KMS-11 (cell line): ENCODE results near the gene CCDC124.

Experiments
- H2AFZ ChIP-seq: fragments of 200-600 bp; sonication (generic); 2 replicates; pipeline ENCODE4 v1.6.1; 2016; ENCODE audit warnings: antibody characterized with exemption, mixed run types, low read depth
- H3K27ac ChIP-seq: fragments of 200-600 bp; sonication (generic); 2 replicates; pipeline ENCODE4 v1.6.1; 2016; ENCODE audit warnings: mild to moderate bottlenecking, mixed run types
- H3K27me3 ChIP-seq: fragments of 200-600 bp; sonication (generic); 2 replicates; pipeline ENCODE4 v1.6.1; 2017; ENCODE audit warnings: mild to moderate bottlenecking, low read depth, mixed run types, moderate library complexity; ENCODE audit not compliant: insufficient read depth
- H3K36me3 ChIP-seq: fragments of 200-600 bp; sonication (generic); 2 replicates; pipeline ENCODE4 v1.6.1; 2017; ENCODE audit warnings: mild to moderate bottlenecking, mixed run types; ENCODE audit not compliant: insufficient read depth
- H3K4me1 ChIP-seq: fragments of 200-600 bp; sonication (generic); 2 replicates; pipeline ENCODE4 v1.6.1; 2016; ENCODE audit warnings: mild to moderate bottlenecking, low read depth, mixed run types; ENCODE audit not compliant: poor library complexity, severe bottlenecking
- H3K4me2 ChIP-seq: fragments of 200-600 bp; sonication (generic); 2 replicates; pipeline ENCODE4 v1.7.0; 2016; ENCODE audit warnings: mild to moderate bottlenecking, mixed run types
- H3K4me3 ChIP-seq: fragments of 200-600 bp; sonication (generic); IDR thresholded peaks from 2 replicates; pipeline ENCODE4 v1.6.1; 2017; ENCODE audit warnings: low read depth, low read length, mixed read lengths; ENCODE audit not compliant: insufficient read depth
- H3K79me2 ChIP-seq: fragments of 200-600 bp; sonication (generic); 2 replicates; pipeline ENCODE4 v1.6.1; 2016; ENCODE audit warnings: low read depth, mixed run types; ENCODE audit not compliant: insufficient read depth
- H3K9ac ChIP-seq: fragments of 200-600 bp; sonication (generic); 2 replicates; pipeline ENCODE4 v1.6.1; 2016; ENCODE audit warnings: mild to moderate bottlenecking, mixed run types
- H4K20me1 ChIP-seq: fragments of 200-600 bp; sonication (generic); 2 replicates; pipeline ENCODE4 v1.6.1; 2016; ENCODE audit warnings: mild to moderate bottlenecking, mixed run types; ENCODE audit not compliant: insufficient read depth
- CTCF ChIP-seq: fragments of 200-600 bp; sonication (generic); conservative IDR thresholded peaks from 2 replicates; pipeline ENCODE4 v1.6.1; 2017; ENCODE audit warnings: low read depth, mild to moderate bottlenecking, antibody characterized with exemption, low read length, moderate library complexity, mixed read lengths

The CCDC124 gene

GRCh38 chr19:17948931-17949930 is 16.4 kb downstream of the CCDC124 start:
- Histone ChIP-seq H3K27me3 (peaks cover 60% of the 10 kb centered on the region), H3K9ac (no peak overlapping the region), H3K36me3 (no peaks in the 10 kb centered on the region), H3K79me2 (no peaks in the 10 kb centered on the region), H3K4me2 (peak overlapping the region; percentile 53), H3K4me1 (peaks cover 52% of the 10 kb centered on the region), H2AFZ (no peak overlapping the region), H3K27ac (no peak overlapping the region), H4K20me1 (no peaks in the 10 kb centered on the region), H3K4me3 (no peak overlapping the region)
- TF ChIP-seq CTCF: no peak

GRCh38 chr19:17949956-17950309 is 17.1 kb downstream of the CCDC124 start:
- Histone ChIP-seq H3K79me2 (no peaks in the 10 kb centered on the region), H4K20me1 (no peaks in the 10 kb centered on the region), H3K4me3 (no peak overlapping the region), H3K4me2 (peak overlapping the region; percentile 84), H3K9ac (no peak overlapping the region), H3K27ac (no peak overlapping the region), H3K4me1 (peaks cover 52% of the 10 kb centered on the region), H2AFZ (no peak overlapping the region), H3K36me3 (no peaks in the 10 kb centered on the region), H3K27me3 (peaks cover 67% of the 10 kb centered on the region)
- no peak for TF ChIP-seq CTCF

DNA sequence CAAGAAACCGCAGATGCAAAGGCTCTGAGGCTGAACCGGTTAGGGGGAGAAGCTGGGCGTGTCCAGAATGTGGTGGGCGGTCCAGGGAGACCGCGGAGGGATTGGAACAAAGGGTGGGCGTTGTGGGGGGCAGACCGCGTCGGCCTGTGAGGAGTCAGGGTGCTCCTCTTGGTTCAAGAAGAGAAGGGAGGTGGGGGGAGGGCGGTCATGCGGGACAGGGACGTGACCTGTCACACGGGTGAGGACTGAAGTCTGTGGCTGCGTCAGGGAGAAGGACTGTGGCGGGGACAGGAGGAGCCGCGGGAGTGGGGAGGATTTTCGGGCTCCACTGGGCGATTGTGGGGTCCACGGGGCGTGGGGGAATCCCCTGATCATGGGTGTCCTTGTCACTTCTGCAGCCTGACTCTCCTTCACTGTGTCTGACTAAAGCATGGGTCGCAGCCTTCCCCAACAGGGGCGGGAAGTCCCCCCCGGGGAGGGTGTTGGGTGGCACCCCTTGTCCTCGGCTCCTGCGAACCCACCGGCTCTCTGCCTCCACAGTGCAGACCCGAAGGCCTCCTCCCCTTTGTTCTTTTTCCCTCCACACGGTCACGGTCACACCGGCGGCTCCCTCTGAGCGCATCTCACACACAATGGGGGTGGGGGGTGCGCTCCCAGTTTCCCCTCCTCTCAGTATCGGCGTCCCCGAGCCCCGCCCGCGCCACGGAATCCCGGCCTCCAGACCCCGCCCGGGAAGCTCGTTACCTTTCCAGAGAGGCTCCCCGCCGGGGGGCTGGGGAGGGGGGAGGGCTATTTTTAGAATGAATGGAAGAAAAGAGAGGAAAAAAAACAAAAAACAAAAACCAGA is 17.7 kb downstream of the CCDC124 start:
- Histone ChIP-seq H4K20me1 (no peaks in the 10 kb centered on the region), H3K79me2 (no peaks in the 10 kb centered on the region), H3K4me2 (peak overlapping the region; percentile 84), H3K36me3 (no peaks in the 10 kb centered on the region), H3K4me3 (no peak overlapping the region), H2AFZ (no peak overlapping the region; the same call in 1 of the 2 replicates), H3K27me3 (peaks cover 73% of the 10 kb centered on the region), H3K9ac (no peak overlapping the region), H3K27ac (no peak overlapping the region), H3K4me1 (peaks cover 52% of the 10 kb centered on the region)
- TF ChIP-seq CTCF: no peak

DNA sequence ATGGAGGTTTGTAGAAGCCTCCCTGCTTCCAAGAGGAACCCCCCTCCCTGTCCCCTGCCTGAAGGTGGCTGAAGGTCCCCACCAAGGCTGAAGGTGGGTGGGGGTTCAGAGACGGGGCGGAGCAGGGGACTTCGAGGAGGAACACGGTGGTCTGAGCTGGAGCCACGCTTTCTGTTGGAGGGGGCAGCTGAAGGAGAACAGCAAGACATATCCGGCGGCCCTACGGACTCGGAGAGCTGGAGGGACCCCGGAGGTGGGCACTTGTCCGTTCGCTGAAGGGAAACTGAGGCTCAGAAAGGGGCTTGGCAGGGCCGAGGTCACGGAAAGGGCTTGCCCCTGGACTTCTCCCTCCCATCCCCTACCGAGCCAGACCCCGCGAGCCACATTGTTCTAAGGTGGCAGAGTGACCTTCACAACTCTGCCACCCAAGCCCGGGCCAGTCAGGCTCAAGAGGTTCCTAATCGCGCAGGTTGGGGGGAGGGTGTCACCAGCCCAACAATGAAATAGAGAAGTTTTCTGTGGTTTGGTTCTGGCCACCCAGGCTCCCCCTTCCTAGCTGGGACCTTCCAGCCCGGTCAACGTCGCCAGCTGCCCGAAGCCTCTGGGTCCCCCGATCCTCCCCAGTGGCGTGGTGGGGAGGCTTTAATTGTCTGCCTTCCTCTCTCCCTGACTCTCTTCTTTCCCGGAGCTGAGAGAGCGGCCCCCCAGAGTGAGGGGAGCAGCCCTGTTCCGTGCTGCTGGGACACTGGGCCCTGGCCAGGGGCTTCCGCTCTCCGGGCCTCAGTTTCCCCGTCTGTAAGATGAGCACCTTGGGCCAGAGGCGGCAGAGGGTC is 18.6 kb downstream of the CCDC124 start:
- Histone ChIP-seq H4K20me1 (no peaks in the 10 kb centered on the region), H3K4me2 (peak overlapping the region; percentile 84), H3K36me3 (no peaks in the 10 kb centered on the region), H3K9ac (no peak overlapping the region), H3K27ac (no peak overlapping the region), H3K79me2 (no peaks in the 10 kb centered on the region), H2AFZ (no peak overlapping the region), H3K4me1 (peaks cover 51% of the 10 kb centered on the region), H3K27me3 (peaks cover 79% of the 10 kb centered on the region), H3K4me3 (no peak overlapping the region)
- no peak for TF ChIP-seq CTCF
